NOMO-1 (cell line): Measurements from ENCODE around the gene UTRN.

ENCODE experiments used
- DNase-seq, 2 experiments: peaks; one replicate each; lab custom pipeline; 2025; ENCODE audit not compliant: unreplicated experiment in 2 of 2; lab: John Stamatoyannopoulos, UW

UTRN gene

GRCh38 chr6:144279484-144280150, 5.5 kb upstream of the UTRN start:
- no peak for DNase-seq

- DNase-seq, result peak in 1 of 2 experiments; percentile 22
Observed at GRCh38 chr6:144283646-144284477, 1.3 kb upstream of the UTRN start.

- no peak for DNase-seq
Observed at GRCh38 chr6:144284478-144284782, 705 bp upstream of the UTRN start.

- DNase-seq, result peak in 1 of 2 experiments; percentile 91
Observed at GRCh38 chr6:144285548-144285797, 338 bp downstream of the UTRN start.

GRCh38 chr6:144285798-144286502, 815 bp downstream of the UTRN start:
- DNase-seq, result peak; percentile 30 to 37

- DNase-seq, result peak in 1 of 2 experiments; percentile 37
Observed at GRCh38 chr6:144286503-144287393, 1.6 kb downstream of the UTRN start.

GRCh38 chr6:144289006-144289405, 3.9 kb downstream of the UTRN start:
- DNase-seq, result no peak

GRCh38 chr6:144292372-144292771, 7.2 kb downstream of the UTRN start:
- no peak for DNase-seq

GRCh38 chr6:144294016-144294415, 8.9 kb downstream of the UTRN start:
- DNase-seq, result no peak

- DNase-seq, result no peak
Observed at GRCh38 chr6:144295211-144295610, 10.1 kb downstream of the UTRN start.

- no peak for DNase-seq
Observed at GRCh38 chr6:144295981-144296767, 11.0 kb downstream of the UTRN start.

- no peak for DNase-seq
Observed at GRCh38 chr6:144296973-144297372, 11.8 kb downstream of the UTRN start.

GRCh38 chr6:144297511-144298100, 12.5 kb downstream of the UTRN start:
- no peak for DNase-seq

- no peak for DNase-seq
Observed at GRCh38 chr6:144298194-144298593, 13.1 kb downstream of the UTRN start.

GRCh38 chr6:144298916-144299315, 13.8 kb downstream of the UTRN start:
- no peak for DNase-seq

- no peak for DNase-seq
Observed at GRCh38 chr6:144302701-144303372, 17.7 kb downstream of the UTRN start.

GRCh38 chr6:144304223-144304848, 19.2 kb downstream of the UTRN start:
- no peak for DNase-seq

GRCh38 chr6:144305567-144305966, 20.4 kb downstream of the UTRN start:
- no peak for DNase-seq

- no peak for DNase-seq
Observed at GRCh38 chr6:144305985-144306384, 20.9 kb downstream of the UTRN start.
